GM21515 (cell line): ENCODE measurements around the gene ANGEL2.
"Not testable (repeated sequence)": the region's sequence is repeated elsewhere in the genome, so short reads cannot be mapped to it uniquely, and the experiment has no call there.

Experiments used
- ATAC-seq: cut with Tn5 transposase; IDR thresholded peaks from one replicate; pipeline ENCODE4 v1.9.1; 2021; ENCODE audit not compliant: unreplicated experiment

Gene ANGEL2, protein sequence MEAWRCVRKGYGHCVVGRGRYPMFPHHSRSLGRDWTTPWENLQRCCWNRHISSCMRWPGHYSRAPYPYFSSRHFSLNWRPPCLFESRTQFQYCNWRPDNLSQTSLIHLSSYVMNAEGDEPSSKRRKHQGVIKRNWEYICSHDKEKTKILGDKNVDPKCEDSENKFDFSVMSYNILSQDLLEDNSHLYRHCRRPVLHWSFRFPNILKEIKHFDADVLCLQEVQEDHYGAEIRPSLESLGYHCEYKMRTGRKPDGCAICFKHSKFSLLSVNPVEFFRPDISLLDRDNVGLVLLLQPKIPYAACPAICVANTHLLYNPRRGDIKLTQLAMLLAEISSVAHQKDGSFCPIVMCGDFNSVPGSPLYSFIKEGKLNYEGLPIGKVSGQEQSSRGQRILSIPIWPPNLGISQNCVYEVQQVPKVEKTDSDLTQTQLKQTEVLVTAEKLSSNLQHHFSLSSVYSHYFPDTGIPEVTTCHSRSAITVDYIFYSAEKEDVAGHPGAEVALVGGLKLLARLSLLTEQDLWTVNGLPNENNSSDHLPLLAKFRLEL

DNA sequence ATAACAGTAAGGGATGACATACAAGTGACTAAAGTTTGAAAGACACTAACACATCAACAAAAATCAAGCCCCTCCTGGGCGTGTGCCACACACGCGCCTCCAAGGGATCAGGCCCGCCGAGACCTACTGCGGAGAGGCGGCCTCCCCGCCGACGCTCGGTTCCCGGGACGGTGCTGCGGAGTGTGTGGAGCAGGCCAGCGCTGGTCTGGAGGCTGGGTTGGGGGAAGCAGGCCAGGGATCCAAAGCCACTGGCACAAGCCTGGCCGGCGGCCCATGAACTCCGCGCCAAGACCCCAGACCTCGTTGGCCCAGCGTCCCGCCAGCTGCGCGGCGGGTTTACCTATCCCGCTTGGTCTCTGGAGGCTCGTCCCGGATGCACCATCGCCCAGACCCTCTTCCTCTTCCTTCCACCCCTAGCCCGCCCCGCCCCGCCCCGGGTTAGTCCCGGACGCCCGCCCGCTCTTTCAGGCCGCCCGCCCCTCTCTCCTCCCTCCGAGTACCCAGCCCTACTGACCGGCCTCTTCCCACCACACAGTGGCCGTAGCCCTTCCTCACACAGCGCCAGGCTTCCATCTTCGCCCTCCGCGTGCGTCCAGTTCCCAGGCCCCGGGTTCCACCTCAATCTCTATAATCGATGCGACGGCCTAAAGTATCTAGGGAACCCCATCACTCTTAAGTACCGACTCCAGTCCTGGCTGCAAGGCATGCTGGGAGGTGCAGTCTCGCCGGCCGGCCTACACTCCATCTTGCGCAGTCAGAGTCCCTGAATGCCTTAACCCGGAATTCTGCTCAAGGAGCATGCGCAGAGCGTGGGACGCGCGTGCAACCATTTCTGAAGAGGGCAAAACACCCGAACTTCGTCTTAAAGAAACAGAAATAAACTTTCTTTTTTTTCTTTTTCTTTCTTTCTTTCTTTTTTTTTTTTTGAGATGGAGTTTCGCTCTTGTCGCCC lies at the start of gene ANGEL2:
ANGEL2 (minus strand) TSS at position 769 of the 952 bp plus-strand sequence; CDS start at position 573, 196 bp downstream.
- ATAC-seq: peak; percentile 96

GRCh38 chr1:213061263-213061662 lies 45.6 kb upstream of the ANGEL2 start:
- ATAC-seq: no peak

DNA sequence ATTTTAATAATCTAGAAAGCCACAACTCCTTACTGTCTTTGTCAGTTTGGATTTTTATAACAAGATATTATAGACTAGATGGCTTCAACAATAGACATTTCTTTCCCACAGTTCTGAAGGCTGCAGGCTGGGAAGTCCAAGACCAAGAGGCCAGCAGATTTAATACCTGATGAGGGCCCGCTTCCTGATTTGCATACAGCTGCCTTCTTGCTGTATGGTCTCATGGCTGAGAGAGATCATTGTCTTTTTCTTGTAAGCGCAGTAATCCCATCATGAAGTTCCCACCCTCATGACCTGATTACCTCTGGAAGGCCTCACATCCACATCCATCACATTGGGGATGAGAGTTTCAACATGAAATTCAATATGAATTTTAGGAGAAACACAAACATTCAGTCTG lies 45.2 kb upstream of the ANGEL2 start:
- ATAC-seq: no peak

DNA sequence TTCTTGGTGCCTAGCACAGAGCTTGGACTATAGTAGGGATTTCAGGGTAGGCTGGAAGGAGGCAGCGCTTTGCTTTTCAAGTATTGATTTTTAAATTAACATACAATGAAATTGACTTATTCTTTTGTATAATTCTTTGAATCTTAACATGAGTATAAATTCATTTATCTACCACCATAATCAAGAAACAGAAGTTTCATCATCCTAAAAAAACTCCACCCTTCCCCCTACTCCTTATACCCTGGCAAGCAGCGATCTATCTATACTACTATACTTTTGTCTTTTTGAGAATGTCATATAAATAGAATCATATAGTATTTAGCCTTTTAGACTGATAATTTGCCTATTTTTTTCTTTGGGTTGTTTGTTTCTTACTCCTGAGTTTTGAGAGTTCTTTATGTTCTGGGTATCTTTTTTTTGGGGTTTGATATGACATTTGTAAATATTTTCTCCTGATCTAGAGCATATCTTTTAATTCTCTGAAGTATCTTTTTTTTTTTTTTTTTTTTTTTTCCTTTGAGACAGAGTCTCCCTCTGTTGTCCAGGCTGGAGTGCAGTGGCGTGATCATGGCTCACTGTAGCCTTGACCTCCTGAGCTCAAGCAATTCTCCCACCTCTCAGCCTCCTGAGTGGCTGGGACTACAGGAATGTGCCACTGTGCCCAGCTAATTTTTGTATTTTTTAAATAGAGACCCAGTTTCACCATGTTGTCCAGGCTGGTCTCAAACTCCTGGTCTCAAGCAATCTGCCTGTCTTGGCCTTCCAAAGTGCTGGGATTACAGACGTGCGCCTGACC lies 41.8 kb upstream of the ANGEL2 start:
- no peak for ATAC-seq

DNA sequence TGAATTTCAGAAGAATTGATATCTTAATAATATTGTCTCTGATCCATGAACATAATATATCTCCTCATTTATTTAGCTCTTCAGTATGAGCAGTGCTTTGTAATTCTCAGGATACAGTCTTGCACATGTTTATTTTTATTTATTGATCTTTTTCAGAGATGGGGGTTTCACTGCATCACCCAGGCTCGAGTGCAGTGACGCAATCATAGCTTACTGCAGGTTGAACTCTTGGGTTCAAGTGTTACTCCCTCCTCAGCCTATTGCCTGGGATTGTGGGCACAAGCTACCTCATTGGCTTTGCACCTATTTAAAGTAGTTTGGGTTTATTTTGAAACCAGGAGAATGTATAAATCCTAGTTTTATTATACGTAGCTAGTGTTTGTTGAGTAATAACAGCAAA lies 40.1 kb upstream of the ANGEL2 start:
- no peak for ATAC-seq

GRCh38 chr1:213054733-213055591 lies 39.3 kb upstream of the ANGEL2 start:
- no peak for ATAC-seq

DNA sequence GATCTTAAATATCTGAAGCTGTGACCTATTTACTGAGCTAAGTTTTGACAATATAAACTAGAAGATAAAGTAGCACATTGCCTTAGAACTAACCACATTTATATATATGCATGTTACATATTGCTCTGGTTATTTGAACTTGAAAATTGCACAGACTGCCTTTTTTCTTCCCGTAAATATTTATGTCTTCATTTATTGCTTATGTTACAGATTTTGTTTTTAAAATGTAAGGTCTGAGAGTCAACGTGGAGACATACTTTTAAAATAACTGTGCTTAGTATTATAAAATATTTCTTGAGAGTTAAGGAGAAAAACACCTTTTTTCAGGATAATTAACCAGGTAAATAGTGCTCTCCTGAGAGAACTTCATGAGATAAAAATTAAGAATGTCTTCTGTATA lies 38.5 kb upstream of the ANGEL2 start:
- no peak for ATAC-seq

DNA sequence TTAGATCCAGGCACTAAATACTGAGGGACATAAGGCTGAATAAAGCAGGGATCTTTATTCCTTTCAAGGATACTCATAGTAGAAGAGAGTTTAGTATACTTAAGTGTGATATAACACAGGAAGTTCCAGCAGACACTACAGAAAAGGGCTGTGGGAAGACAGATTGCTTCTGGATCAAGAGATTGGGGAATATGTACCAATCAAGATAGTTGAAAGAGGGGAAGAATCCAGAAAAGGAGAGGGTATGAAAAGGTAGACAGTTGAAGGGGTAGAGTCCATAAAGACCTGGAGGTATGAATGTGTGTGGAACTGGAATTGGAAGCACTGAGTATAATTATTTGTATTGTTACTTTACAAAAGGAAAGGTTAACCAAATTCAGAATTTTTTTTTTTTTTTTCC lies 37.8 kb upstream of the ANGEL2 start:
- ATAC-seq: no peak

DNA sequence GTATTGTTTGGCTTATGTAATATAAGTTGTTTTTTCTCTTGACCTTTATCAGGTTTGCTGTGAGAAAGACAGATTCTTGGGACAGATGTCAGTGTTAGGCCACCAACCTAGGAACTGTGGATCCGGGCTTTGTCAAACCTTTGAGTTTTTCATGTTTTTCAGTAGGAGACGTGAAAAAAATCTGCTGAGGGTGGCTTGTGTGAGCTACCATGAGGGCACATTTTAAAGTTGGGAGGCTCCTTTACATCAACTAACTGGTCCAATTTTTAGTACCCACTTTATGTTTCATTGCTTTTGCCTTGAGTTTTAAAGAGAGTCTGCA lies 36.2 kb upstream of the ANGEL2 start:
- no peak for ATAC-seq

GRCh38 chr1:213051127-213051880 lies 35.6 kb upstream of the ANGEL2 start, which contains the start of gene RPS6KC1:
Gene RPS6KC1 (plus strand): TSS chr1:213051241. CDS start chr1:213051405, 164 bp downstream.
- peak; percentile 99 for ATAC-seq

DNA sequence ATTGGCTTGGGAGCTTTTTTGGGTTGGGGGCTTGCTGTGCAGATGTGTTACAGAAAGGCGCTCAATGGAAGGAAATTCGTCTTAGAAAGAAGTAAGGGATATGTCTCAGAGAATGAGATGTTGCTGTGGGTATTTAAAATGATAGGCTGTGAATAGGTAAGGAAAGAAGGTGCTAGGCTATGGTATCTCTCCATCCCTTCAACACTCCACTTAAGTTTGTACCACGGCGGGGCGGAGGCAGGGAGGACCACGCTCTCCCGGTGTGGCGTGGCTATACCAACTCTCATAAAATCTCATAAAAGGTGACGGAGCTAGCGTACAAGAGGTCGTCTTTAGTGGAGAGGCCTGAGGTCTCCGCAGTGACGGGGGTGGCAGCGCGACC lies 35.1 kb upstream of the ANGEL2 start:
- peak; percentile 17 for ATAC-seq

GRCh38 chr1:213049232-213049631 lies 33.6 kb upstream of the ANGEL2 start:
- ATAC-seq: no peak

DNA sequence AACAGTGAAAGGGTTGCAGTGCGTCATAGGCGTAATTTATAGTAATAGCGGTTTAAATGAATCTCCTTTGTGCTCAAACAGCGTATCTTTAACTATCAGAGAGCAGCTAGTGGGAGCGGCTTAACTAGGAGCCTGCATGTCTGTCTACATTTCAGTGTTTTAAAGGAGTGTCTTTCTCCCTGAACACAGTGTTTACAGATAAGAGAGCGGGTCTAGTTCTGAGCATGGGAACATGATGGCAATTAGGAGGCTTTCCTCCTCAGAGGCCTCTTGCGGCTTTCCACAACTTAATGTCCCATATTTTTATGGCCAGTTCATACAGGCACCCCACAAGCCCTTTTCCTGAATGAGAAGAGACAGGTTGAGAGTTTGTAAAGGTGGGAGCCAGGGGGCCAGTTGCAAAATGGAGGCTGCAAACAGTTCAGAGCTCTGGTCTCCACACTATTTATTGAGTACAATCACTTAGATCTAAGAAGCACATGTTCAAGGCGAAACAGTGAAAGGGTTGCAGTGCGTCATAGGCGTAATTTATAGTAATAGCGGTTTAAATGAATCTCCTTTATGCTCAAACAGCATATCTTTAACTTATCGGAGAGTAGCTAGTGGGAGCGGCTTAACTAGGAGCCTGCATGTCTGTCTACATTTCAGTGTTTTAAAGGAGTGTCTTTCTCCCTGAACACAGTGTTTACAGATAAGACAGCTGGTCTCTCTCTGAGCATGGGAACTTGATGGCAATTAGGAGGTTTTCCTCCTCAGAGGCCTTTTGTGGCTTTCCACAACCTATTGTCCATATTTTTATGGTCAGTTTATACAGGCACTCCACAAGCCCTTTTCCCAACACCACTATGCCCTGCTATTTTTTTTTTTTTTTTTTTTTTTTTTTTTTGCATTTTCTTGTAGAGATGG lies 29.9 kb upstream of the ANGEL2 start:
- ATAC-seq: not testable (repeated sequence)

- no peak for ATAC-seq
These were observed 25.8 kb upstream of the ANGEL2 start for GRCh38 chr1:213041443-213041842.

DNA sequence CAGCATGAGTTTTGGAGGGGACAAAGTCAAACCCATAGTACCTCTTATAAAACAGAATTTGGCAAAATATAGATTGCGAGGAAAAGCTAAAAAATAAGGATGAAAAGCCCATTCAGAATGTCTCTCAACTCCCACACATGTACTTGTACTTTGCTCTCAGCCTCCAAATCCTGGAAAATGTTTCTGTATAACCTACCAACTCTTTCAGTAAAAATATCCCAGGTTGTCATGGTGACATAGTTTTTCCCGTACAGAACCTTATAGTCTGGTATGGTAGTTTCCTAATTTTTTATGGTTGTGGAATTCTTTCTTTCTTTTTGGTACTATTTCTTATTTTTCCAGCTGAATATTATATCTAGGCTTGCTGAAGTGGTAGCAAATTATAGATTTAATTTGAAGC lies 19.9 kb upstream of the ANGEL2 start:
- ATAC-seq: no peak

DNA sequence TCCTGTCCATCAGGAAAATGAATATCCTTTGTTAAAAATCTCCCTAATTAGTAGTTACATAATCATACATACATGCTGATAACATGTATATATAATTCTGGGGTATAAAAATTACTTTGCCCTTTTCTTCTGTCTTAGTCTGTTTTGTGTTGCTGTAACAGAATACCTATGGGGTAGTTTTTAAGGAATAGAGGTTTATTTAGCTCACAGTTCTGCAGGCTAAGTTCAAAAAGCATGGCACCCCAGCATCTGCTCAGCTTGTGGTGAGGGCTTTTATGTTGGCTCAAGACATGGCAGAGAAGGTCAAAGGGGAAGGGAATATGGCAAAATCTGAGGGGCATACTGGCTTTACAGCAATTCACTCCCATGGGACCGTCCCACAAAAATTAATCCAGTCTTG lies 19.0 kb upstream of the ANGEL2 start:
- ATAC-seq: no peak

- no peak for ATAC-seq
These were observed 17.0 kb upstream of the ANGEL2 start for GRCh38 chr1:213032651-213033050.

GRCh38 chr1:213027024-213027423 lies 11.4 kb upstream of the ANGEL2 start:
- not testable (repeated sequence) for ATAC-seq
